Measurements from ENCODE around the gene PSMG4.

Gene PSMG4

DNA sequence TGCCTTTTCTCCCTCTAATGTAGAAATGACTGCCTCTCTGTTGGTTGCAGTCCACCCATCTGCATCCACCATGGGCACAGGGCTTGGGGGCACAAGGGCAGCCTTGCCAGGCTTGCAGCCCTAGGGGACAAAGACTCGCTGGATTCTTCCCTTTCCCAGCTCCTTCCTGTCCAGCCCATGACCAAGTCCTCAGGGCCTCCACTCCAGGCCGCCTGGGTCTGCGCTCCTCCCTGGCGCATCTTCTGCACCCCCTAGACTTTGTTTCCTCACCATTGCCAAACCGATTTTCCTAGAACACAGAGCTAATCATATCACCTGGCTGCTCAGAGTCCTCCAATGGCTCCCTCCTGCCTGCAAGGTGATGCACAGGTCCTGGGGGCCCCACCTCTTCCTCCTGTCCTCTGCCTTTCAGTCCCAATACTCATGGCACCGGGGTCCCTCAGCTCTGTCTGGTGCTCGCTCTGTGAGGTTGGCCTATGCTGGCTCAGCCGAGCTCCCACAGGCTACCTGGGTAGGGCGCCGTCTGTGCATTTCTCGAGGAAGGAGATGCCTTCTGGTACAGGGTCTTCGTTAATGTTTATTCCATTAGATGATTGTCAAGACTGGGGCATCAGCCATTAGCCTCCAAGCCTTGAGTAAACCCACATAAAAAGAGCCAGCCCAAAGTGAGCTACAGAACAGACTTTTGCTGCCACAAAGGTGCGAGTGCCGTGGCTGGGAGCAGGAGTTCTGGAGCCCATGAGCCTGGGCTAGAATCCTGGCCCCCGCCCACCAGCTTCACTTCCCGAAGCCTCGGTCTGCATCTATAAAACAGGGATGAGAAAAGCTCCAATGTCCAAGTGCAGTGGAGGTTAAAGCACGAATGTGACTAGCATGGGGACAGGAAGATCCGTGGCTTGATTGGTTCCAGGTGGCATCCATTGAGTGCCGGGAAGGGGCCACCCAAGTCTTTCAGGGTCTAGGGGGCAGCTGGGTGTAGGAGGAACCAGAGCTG is 17.7 kb downstream of the PSMG4 start:
- no peak for DNase-seq (ENCODE audit: low read depth, low spot score)

DNA sequence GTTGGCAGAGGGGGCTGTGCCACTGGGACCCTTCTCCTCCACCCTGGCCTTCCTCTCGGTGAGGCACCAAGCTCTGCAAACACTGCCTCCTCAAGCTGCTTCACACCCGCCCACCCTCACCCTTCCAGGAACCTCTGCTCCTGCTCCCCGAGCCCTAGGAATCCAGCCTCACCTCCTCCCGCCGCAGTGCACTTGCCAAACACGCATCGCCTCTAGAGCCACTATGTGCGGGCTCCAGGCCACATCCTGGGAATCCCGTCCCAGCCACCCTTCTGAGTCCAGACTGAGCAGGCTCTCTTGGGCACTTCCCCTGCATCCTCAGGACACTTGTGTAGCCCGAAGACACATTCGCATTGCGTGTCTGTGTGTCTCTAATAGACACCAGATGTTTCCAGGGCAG is 18.5 kb downstream of the PSMG4 start:
- no peak for DNase-seq (ENCODE audit: low read depth, low spot score)

DNA sequence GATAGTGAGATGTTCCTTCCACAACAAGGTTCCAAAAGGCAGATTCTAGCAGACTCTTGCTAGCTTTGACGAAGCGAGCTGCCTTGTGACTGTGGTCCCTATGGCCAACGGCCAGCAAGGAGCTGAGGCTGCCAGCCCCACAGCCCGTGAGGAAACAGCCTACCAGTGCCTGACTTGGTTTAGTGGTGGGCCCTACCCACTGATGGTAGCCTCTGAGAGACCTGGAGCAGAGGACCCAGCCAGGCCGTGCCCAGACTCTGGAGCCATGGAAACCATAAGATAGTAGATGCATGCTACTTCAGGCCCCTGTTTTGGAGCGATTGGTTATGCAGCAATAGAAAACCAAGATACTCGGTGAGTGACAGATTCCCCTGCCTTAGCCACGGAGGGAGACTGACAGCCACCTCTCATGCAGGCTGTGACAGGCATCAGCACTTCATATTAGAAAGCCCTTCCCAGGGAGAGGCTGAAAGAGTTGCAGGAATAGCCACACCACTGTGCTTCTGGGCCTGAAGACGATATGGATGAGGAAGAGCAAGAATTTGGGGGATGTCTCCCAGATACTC is 19.2 kb downstream of the PSMG4 start:
- no peak for DNase-seq (ENCODE audit: low read depth, low spot score)

DNA sequence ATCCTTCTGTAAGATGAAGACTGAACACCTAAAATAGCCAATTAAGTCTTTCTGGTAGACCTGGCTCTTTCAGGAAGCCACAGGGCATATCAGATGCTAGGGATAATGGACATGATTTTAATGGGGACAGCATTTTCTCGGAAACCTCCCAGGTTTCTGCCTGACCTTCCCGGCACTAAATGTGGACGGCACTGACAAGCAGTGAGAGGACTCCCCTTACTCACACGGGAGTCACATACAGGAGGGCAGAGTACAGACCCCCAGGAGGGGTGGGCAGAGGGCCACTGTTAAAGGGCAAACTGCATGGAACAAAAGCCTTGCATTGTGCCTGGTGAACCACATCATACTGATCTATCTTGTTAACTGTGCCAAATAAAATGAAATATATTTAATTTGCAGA is 19.9 kb downstream of the PSMG4 start:
- DNase-seq (ENCODE audit: low read depth, low spot score): no peak

DNA sequence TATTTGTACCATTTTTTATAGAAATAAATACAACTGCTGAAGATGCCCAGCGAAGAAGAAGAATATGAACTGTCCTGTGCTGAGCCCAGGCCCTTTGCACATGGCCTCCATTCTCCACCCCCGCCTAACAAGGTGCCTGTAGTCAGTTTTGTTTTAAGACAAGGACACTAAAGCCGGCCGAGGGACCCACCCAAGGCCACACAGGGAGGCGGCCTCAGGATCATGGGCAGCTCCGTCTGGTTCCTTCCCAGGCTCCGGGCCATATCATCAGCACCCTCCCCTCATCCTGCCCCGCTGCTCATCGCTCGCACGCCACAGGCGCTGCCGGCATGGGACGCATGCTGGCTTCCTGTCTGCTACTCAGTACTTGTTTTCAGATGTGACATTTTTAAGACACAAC is 21.3 kb downstream of the PSMG4 start:
- no peak for DNase-seq (ENCODE audit: low read depth, low spot score)

DNA sequence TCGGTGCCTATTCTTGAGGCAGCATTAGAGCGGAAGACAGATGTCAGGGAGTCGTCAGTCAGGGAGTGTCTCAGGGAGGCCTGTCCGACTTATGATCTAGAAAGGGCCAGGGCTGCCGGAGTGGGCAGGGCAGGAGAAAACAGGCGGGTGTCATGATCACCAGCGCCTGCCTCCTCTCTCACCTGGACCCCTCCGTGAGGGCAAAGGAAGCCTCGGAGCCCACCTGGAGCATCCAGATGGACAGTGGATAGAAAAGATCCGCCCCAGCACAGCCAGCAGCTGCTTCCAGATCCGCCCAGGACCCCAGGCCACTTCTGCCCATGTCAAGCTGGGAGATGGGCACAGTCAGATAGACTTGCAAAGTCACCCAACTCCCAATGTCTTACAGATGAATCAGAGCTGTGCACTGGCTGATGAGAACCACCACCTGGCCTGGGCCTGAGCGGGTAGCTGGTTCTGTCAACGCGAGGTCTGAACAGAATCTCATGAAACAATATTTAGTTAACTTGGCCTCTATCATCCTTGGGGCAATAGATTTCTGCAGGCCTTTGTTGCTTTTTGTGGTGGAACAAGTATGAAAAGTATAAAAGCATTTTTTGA is 22.2 kb downstream of the PSMG4 start:
- DNase-seq (ENCODE audit: low read depth, low spot score): no peak

DNA sequence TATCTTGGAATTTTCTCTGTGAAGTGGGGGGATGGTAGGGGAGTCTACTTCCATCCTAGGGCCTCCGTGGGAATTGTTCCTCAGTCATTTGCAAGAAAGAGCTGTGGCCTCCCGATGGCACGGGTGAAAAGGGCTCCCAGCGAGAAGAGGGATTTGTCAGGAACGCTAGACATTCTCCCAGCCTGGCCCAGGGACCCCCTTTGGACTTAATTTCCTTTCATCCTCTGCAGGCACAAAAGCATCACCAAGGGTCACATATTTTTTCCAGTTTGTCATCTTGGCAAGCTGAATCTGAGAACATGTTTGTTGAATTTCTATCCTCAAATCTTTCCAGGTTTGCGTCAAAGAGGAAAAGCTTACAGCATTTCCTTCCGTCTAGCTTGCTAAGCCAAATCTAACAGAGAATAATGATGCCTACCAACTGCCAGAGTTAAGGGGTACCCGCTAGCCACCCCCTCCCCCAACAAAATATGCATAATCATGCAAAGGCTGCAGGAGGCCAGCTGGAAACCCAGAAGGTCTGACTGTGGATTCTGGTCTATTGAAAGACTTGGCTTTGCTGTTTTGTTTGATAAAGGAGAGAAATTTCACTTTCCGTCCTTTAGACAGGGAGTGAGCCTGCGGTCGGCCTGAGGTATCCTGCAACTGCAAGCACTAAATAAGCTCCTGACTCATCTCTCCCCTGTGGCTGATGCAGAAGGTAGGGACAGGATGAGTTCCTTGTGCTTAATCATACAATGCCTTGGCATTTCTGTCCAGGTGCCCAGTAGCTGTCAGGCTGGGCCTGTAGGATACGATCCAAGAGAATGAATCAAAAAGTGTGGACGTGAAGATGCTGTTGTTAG is 23.1 kb downstream of the PSMG4 start:
- DNase-seq (ENCODE audit: low read depth, low spot score): no peak

DNA sequence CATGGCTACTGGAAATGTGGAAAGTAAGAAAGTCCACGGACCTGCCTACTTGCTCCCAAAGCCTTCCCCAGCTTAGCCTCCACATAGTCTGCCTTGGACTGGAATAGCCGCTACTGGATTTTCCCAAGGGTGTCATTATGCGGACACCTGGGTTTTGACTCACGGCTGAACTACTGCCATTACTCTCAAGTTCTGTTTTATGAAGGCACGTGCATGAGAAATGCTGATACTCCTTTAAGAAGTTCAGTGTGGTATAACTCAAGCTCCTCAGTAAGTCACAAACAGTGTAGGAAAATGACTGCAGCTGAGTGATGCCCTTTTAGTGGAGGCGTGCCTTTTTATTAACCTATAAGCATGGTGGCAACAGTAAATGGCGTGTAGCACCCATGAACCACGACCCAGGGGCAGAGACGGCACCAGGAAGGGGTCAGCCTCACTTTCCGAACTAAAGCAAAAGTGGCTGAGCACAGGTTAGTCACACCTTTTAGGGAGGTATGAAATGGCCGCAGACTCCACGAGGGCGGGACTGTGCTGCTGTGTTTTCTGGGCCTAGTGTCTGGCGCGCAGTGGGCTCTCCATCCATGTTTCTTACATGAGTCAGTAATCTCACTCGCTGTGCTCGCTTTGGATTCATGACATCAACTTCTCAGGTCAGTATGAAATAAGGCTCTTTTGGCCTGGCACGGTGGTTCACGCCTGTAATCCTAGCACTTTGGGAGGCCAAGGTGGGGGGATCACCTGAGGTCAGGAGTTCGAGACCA is 23.9 kb downstream of the PSMG4 start:
- no peak for DNase-seq (ENCODE audit: low read depth, low spot score)

DNA sequence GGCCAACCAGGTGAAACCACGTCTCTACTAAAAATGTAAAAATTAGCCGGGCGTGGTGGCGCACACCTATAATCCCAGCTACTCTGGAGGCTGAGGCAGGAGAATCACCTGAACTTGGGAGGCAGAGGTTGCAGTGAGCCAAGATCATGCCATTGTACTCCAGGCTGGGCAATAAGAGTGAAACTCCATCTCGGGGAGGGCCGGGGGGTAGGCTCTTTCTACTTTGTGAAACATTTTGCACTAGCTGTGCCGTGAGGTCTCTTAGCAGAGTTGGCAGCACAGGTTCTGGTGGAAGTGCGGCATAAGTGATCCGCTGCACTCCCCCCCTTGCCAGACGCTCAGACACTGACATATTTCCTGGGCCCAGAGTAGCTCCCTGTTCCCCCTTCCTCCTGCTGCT is 24.5 kb downstream of the PSMG4 start:
- DNase-seq (ENCODE audit: low read depth, low spot score): no peak

DNA sequence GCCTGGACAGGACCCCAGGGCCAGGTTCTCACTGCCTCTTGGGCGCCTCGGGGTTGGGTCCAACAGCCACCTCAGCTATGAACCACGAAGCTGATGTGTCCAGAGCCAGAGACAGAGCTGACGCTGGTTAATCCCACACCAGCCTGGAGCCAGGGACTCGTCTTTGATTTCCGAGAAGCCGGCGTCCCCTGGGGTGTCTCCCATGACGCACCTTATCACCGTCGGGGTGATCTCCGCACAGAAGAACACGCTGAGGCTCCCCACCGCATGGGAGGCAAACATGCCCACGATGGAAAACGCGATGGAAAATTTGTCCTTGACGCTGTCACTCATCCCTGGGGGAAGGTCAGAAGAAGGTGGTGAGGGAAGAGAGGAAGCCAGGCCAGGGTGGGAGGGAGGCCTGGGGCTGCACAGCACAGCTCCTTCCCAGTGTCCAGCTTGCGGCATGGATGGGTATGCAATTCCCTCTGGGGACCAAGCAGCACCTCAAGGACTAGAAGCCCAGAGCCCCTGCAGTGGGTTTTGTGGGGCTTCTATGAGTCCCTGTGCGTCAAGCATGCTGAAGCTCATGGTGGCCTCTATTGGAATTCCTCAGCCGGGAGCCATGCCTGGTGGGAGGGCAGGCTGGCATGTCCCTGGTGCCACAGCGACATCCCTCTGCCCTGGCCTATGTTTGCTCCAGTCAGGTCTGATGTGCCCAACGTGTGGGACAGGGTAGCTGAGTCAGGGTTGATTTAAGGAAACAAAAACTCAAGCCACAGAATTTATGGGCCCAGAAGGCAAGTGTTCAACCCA is 25.1 kb downstream of the PSMG4 start:
- no peak for DNase-seq (ENCODE audit: low read depth, low spot score)

DNA sequence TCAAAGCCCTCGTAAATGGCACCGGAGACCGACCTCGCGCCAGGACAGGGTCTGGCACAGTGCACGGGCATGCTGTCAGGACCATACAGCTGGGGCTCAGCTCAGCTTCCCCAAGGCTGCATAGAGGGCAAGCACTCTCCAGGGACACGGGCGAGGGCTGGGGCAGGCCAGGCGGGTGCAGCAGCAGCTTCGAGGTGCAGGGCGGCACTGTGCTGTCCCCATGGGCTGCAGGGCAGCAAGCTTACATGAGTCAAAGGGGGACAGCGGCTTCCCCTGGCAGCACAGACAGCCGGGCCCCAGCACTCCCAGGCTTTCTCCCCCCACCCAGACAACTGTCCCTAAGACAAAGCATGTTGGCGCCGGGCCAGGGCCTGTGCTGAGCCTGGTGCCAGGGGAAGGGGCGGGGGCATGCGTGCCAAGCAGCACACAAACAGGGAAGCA is 25.7 kb downstream of the PSMG4 start:
- DNase-seq (ENCODE audit: low read depth, low spot score): no peak

DNA sequence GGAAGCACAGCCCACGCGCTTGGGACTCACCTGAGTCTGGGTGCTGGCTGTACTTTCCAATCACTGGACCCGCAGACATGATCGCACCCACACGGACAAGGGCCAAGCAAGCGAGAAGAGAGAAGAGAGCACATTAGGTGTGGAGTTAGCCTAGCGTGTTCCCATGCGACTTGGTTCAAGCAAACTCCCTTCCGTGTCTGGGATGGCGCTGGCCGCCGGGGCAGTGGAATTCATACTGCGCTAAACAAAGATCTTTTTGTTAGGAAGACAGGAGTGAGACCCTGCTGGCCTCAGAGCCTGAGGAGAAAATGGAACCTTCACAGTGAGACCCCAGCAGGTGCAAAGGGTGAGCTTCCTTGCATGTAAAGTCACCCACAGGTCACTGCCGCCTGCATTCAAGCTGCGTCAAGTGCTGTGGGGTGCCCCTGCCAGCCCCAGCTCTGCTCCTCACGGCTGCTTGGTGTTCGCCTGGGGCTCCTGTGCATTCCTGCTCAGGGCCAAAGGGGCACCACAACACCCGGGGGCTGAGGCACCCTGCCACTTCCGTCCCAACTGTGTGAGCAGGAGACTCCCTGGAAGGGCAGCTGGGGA is 26.4 kb downstream of the PSMG4 start:
- no peak for DNase-seq (ENCODE audit: low read depth, low spot score)

DNA sequence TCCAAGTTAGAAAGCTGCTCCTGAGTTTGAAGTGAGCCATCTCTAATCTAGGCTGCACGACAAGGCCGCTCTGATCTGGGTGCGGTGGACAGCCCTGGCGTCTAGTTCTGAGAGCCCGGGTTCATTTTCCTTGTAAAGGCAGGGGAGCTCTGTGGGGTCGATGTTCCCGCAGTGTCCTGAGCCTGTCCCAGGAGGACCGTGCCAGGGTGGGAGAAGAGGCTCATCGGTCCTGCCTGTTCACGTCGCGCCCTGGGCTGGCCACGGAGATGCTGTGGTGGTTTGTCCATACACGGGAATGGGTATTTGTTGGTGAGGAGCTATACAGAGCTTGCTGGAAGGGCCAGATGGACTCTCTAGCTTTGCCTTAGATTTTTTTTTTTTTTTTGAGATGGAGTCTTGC is 27.0 kb downstream of the PSMG4 start:
- DNase-seq (ENCODE audit: low read depth, low spot score): no peak

DNA sequence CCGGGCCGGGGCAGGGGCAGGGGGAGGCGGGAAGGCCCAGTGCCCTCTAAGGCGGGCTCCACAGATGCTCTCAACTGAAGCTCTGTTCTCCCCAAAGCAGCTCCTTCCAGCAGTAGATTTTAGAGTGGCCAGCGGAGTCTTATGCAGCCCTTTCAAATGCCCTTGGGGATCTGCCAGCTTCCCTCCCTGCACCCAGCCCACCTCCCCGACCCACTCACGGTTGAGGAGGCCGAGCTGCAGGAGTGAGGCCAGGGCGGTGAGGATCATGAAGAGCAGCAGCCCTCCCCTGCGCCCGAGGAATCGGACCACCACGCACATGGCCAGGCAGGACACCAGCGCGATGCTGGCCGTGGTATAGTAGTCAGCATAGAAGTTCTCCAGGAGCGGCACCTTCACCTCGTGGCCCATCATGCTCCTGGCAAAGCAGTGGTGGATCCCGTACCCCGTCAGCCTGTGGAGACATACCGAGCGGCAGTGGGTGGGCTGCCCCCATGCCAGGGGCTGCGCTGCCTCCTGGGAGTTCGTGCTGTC is 28.0 kb downstream of the PSMG4 start:
- DNase-seq (ENCODE audit: low read depth, low spot score): no peak

DNA sequence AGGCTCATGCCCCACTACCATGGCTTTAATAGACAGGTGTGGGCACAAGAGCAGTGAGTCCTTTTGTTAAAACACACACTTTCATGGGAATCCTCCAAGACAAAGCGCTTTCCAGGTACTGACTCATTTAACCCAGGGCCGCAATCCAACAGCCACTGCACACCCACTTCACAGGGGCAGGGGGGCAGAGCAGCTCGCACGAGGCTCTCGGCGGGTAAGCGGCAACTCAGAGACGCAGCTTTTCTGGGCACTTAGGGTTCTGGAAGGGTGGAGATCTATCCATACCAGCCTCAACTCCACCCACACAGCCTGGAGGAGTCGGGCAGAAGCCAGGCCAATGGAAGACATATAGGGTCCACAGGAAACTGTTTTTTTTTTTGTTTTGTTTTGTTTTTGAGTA is 28.6 kb downstream of the PSMG4 start:
- DNase-seq (ENCODE audit: low read depth, low spot score): no peak

DNA sequence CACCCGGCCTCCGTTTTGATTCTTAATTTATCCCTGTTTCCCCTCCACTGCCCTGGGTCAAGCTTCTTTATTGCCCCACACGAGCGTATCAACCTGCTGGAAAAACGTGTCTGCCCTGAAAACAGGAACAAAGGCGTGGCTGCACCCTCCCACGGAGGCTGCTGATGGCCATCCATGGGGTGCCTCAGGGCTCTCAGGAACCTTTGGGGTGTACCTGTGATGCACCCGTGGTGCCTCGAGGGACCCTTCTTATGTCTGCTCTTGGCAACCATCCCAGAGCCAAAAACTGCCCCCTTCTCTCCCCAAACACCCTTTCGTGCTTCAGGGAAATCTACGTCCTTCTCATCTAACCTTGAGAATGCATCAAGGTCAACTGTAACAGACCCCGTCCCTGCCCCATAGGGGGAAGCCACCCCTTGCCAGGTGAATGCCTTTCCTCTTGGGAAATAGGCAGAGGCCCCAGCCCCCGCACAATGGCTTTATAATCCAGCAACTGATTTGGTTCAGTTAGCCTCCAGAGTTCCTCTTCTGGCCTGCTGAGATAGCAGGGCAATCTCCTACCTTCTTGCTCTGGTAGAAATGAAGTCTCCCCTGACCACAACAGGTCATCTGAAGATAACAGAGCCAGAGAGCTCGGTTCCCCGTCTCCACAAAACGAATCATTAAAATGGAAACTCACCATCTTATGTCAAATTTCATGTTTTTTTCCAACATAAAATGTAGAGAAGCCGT is 29.4 kb downstream of the PSMG4 start:
- DNase-seq (ENCODE audit: low read depth, low spot score): no peak

DNA sequence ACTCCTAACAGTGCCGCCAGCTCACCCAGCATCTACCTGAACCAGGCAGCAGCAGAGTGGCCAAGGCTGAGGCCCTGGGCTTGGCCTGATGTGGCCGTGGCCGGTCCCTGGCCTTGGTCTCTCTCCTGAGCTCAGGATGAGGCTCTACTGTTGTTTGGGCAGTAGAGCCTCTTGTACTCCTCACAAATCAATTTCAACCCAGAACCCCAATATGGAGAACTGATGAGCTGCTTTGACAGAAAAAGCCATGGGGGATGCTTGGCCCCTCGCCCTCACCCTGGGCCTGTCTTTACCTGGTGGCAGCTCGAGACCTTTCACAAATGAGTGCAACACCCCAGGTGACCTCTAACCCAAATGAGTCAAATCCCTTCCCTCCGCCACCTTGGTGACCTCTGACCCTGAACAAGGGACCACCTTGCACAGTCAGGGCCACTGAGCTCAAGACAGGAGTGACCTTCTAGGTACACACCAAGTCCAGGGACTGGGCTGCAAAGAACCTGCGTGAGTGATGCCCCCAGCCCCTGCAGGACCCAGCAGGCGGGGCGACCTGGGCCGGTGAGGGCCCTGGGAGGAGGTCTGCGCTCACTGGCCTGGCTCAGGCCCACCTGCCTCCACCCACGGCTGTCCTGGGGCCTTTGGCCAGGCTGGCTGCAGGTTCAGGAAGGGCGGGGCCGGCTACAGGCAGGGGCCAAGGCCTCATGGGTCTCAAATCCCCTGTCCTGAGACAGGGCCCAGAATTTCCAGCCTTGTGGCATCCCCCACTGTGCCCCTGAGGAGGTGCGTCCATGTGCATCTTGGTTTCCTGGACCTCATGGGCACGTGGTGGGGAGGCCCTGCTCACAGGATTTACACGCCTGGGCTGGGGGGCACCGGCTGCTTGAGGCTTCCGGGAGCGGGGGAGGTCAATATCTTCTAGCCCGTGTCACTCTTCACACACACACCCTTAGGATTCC is 30.2 kb downstream of the PSMG4 start:
- no peak for DNase-seq (ENCODE audit: low read depth, low spot score)

DNA sequence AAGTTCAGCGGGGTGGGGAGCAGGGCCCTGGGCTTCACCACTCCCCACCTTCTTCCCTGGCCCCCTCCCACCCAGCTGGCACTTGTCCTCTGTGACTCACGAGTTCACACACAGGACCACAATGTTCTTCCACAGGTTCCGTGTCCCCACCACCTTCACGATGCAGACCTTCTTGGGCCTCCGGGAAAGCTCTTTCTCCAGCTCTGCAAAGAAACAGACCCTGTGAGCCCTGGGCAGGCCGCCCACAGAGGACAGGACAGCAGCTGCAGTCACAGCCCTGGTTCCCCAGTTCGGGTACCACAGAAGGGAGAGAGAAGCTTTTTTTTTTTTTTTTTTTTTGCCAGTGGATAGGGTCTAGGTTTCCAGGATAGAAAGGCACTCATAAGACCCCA is 30.9 kb downstream of the PSMG4 start:
- DNase-seq (ENCODE audit: low read depth, low spot score): no peak
